Epithelial cell of proximal tubule (primary cell): ENCODE results near the gene FBXO34. TPM values are rescaled to one million over a fixed set of nuclear protein-coding genes. Genes with fewer than 3 reads are reported as not detected.

Source experiments
- DNase-seq: peaks from one replicate; pipeline ENCODE4 v3.0.0-alpha.2; 2011; ENCODE audit warnings: low read depth
- H3K4me3 ChIP-seq: 2 replicates; pipeline ENCODE4 v1.5.1; 2011; ENCODE audit warnings: low read depth, mild to moderate bottlenecking, low read length
- total RNA-seq: library from RNA; depleted of rRNA; stranded (reverse); fragments of >200 nt; gene quantifications from 2 replicates; pipeline ENCODE4 v1.2.3, GENCODE V29; 2015
- TF ChIP-seq, protein P1 (sequence below): conservative IDR thresholded peaks from 2 replicates; pipeline ENCODE4 v1.5.1; 2012; ENCODE audit warnings: low read depth, mild to moderate bottlenecking, low read length

FBXO34 gene
- total RNA-seq, 1 donor from 2014 or later: 21.3 TPM

DNA sequence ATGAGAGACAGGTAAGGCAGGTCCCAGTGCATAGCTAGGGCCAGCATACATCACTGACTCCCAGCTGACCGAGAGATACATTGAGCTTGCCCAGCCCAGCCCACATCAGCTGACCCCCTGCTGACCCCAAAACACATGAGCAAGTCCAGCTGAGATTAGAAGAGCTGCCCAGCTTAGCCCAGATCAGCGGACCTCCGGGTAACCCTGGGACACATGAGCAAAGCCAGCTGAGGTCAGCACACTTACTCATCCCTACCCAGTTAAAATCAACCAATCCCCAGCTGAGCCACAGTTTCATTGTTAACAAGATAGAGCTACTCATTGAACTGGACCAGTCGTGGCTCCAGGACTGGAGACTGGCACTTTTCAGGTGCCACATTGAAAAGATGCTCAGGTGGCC lies 21.8 kb upstream of the FBXO34 start:
- no peak overlapping the region for H3K4me3 ChIP-seq
- peak; percentile 63 for DNase-seq
- TF ChIP-seq, protein P1, sequence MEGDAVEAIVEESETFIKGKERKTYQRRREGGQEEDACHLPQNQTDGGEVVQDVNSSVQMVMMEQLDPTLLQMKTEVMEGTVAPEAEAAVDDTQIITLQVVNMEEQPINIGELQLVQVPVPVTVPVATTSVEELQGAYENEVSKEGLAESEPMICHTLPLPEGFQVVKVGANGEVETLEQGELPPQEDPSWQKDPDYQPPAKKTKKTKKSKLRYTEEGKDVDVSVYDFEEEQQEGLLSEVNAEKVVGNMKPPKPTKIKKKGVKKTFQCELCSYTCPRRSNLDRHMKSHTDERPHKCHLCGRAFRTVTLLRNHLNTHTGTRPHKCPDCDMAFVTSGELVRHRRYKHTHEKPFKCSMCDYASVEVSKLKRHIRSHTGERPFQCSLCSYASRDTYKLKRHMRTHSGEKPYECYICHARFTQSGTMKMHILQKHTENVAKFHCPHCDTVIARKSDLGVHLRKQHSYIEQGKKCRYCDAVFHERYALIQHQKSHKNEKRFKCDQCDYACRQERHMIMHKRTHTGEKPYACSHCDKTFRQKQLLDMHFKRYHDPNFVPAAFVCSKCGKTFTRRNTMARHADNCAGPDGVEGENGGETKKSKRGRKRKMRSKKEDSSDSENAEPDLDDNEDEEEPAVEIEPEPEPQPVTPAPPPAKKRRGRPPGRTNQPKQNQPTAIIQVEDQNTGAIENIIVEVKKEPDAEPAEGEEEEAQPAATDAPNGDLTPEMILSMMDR: no peak

DNA sequence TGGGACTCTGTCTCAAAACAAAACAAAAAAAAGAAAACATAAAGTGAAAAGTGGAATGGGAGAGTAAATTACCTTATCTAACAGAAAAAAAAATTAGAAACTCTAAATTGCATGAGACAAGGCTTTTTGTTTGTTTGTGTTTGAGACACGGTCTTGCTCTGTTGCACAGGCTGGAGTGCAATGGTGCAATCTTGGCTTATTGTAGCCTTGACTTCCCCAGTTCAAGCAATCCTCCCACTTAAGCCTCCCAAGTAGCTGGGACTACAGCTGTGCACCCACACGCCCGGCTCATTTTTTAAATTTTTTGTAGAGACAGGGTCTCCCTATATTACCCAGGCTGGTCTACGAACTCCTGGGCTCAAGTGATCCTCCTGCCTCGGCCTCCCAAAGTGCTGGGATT lies 17.9 kb upstream of the FBXO34 start:
- no peak for DNase-seq
- TF ChIP-seq, protein P1: no peak
- no peak overlapping the region for H3K4me3 ChIP-seq

DNA sequence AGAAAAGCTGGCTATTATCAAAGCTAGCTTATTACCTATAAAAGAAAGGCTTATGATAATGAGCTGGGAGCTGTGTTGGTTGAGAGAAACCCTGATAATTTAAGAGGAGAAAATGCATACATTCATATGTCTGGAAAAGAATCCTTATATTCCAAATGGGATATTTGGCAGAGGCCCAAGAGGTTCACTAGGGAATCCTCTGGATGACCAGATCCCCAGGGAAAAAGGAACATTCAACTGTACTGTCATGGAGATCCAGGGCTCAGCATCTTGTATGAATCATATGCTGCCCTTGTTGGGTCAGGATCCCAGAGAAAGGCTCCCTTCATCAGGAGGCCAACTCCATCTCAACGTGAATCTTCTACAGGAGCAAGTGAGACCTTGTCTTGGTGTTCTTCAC lies 16.6 kb upstream of the FBXO34 start:
- H3K4me3 ChIP-seq: no peak overlapping the region
- TF ChIP-seq, protein P1: no peak
- no peak for DNase-seq

DNA sequence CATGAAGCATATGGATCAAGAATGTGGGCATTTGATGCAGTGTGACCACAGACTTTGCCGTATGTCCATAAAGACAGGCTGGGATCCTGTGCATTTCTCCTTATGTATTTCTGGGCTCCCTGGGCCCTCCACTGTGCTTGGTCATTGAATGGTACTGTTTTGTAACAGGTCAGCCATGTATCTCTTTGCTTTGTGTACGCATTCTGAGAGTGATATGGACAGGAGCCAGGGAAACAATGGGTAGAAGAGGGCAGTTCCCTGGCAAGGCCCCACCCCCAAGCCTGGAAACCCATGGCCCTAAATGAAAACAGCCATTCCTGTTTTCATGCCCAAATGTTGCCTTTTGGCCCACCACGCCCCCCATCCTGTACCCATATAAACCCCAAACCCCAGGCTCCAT lies 15.2 kb upstream of the FBXO34 start:
- DNase-seq: no peak
- H3K4me3 ChIP-seq: no peak overlapping the region
- TF ChIP-seq, protein P1: no peak

DNA sequence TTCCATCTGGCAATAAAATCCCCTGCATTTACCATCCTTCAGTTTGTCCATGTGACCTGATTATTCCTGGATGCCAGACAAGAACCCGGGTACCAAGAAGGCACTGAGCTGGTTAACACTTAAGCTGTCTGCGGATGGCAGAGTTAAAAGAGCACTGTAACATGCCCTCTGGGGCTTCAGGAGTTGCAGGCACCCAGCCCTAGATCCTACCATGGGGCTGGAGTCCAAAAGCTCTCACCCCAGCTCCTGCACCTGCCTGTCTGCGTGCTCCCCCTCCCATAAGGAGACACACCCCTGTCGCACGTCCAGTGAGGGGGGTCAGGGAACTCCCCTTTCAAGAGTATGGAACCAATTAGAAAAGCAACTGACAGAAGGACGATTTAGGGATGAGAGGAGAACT lies 14.6 kb upstream of the FBXO34 start:
- H3K4me3 ChIP-seq: no peak overlapping the region
- TF ChIP-seq, protein P1: no peak
- no peak for DNase-seq

DNA sequence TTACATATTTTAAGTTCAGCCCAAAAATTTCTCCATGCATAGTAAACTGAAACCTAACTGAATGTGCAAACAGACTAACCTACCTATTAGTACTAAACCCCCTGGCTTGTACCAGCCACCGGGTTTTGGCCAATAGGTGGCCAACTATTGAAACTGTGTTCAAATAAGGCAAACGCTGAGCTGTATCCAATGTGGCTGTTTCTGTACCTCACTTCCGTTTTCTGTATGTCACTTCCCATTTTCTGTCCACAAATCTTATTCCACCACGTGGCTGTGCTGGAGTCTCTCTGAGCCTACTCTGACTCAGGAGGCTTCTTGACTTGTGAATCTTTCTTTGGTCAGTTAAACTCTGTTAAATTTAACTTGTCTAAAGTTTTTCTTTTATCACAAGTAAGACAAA lies 6.0 kb upstream of the FBXO34 start:
- no peak for DNase-seq
- H3K4me3 ChIP-seq: no peak overlapping the region

DNA sequence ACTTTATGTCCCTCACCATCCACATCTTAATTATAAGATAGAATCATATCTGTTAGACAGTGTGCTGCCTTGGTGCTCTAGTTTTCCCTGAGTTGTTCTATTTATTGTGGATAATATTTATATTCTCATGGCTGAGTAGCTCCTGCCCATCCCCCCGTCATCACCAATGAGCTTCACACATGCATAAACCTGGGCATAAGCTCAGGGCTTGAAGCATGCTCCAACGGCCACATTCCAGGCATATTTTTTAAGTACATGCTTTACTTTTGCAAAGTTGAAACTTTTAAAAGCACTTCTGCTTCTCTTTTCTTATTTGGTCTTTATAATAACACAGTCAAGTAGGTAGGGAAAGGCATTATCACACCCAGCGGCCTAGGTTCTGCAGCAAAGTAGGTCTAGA lies 3.4 kb upstream of the FBXO34 start:
- DNase-seq: no peak
- TF ChIP-seq, protein P1: no peak

More for the DNA sequence above, 6.0 kb upstream of the FBXO34 start:
- TF ChIP-seq, protein P1: no peak

More for the DNA sequence above, 3.4 kb upstream of the FBXO34 start:
- no peak overlapping the region for H3K4me3 ChIP-seq
